ENCODE results near the gene TNFRSF6B. TPM values are rescaled to one million over a fixed set of nuclear protein-coding genes. Genes with fewer than 3 reads are reported as not detected.
"Not testable (repeated sequence)": the region's sequence is repeated elsewhere in the genome, so short reads cannot be mapped to it uniquely, and the experiment has no call there.

Gene TNFRSF6B
- total RNA-seq, 2 donors from 2014 or later, result not detected

GRCh38 chr20:63657937-63658748 lies 38.3 kb upstream of the TNFRSF6B start, which contains the start of gene RTEL1:
Gene RTEL1 (plus strand): TSS chr20:63658312. CDS start chr20:63659403, 1,091 bp downstream.
- DNase-seq (ENCODE audit: low spot score) (peak; percentile 94), ATAC-seq (peak; percentile 93 to 96)
- Mint-ChIP-seq H3K4me3 (peak within 1 kb of the TSS; percentile 96), H3K27me3 (peaks cover 0 to 2% of the 10 kb centered on the region in 2 donors), H3K36me3 (no peaks in the 10 kb centered on the region), H3K9me3 (no peaks in the 10 kb centered on the region), H3K4me1 (ENCODE audit: low read depth in 2 of 2) (peaks cover 23 to 24% of the 10 kb centered on the region in 2 donors), H3K27ac (peak within 1 kb of the TSS; percentile 94 to 97)

GRCh38 chr20:63658749-63659187 lies 37.7 kb upstream of the TNFRSF6B start:
- Mint-ChIP-seq H3K27me3 (peaks cover 0 to 2% of the 10 kb centered on the region in 2 donors), H3K4me3 (peak overlapping the region; percentile 96), H3K9me3 (no peaks in the 10 kb centered on the region), H3K4me1 (ENCODE audit: low read depth in 2 of 2) (peaks cover 21 to 23% of the 10 kb centered on the region in 2 donors), H3K36me3 (no peaks in the 10 kb centered on the region), H3K27ac (peak overlapping the region; percentile 94 to 97)
- DNase-seq (ENCODE audit: low spot score) (no peak), ATAC-seq (peak in 1 of 2 donors; percentile 31)

DNA sequence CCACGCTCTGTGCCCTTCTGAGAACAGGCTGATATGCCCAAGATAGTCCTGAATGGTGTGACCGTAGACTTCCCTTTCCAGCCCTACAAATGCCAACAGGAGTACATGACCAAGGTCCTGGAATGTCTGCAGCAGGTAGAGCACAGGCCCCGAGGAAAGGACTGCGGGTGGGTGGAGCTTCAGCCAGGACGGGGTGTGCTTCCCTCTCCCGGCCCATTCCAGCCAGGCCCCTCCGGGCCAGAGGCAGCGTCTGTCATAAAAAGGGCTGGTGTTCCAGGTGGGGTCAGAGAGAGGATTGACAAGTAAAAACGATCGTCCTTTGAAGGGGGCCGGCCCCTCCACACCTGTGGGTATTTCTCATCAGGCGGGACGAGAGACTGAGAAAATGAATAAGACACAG lies 37.1 kb upstream of the TNFRSF6B start:
- peak overlapping the region in 1 of 2 donors; percentile 97 for H3K27ac Mint-ChIP-seq
- no peak for DNase-seq (ENCODE audit: low spot score)
- peaks cover 17 to 19% of the 10 kb centered on the region in 2 donors for H3K4me1 Mint-ChIP-seq (ENCODE audit: low read depth in 2 of 2)
- no peak for ATAC-seq
- peaks cover 0 to 2% of the 10 kb centered on the region in 2 donors for H3K27me3 Mint-ChIP-seq
- H3K4me3 Mint-ChIP-seq, result peak overlapping the region; percentile 96
- H3K9me3 Mint-ChIP-seq, result no peaks in the 10 kb centered on the region
- no peaks in the 10 kb centered on the region for H3K36me3 Mint-ChIP-seq

- not testable (repeated sequence) for H3K36me3 Mint-ChIP-seq; DNase-seq (ENCODE audit: low spot score); H3K27me3 Mint-ChIP-seq; ATAC-seq; H3K9me3 Mint-ChIP-seq; H3K27ac Mint-ChIP-seq
- peaks cover 15 to 20% of the 10 kb centered on the region in 2 donors for H3K4me1 Mint-ChIP-seq (ENCODE audit: low read depth in 2 of 2)
- peak overlapping the region; percentile 12 for H3K4me3 Mint-ChIP-seq
Observed at GRCh38 chr20:63660174-63660573, 36.3 kb upstream of the TNFRSF6B start.

GRCh38 chr20:63660622-63661021 lies 35.8 kb upstream of the TNFRSF6B start:
- DNase-seq (ENCODE audit: low spot score) (no peak), ATAC-seq (no peak)
- H3K27ac Mint-ChIP-seq, result no peak overlapping the region
- no peaks in the 10 kb centered on the region for H3K27me3 Mint-ChIP-seq
- H3K4me3 Mint-ChIP-seq, result no peak overlapping the region
- H3K36me3 Mint-ChIP-seq, result no peaks in the 10 kb centered on the region
- peaks cover 15 to 20% of the 10 kb centered on the region in 2 donors for H3K4me1 Mint-ChIP-seq (ENCODE audit: low read depth in 2 of 2)
- H3K9me3 Mint-ChIP-seq, result no peaks in the 10 kb centered on the region

DNA sequence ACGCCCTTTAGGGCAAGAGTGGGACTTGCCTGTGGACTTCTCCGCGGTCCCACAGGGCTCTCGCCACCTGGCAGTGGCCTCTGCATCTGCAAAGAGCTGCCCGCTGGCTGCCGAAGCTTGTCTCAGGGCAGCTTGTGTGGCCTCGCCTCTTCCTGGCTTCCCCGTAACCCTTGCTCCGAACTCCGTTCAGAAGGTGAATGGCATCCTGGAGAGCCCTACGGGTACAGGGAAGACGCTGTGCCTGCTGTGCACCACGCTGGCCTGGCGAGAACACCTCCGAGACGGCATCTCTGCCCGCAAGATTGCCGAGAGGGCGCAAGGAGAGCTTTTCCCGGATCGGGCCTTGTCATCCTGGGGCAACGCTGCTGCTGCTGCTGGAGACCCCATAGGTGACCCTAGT lies 35.3 kb upstream of the TNFRSF6B start:
- no peaks in the 10 kb centered on the region for H3K36me3 Mint-ChIP-seq
- no peaks in the 10 kb centered on the region for H3K9me3 Mint-ChIP-seq
- no peak overlapping the region for H3K4me3 Mint-ChIP-seq
- H3K27ac Mint-ChIP-seq, result no peak overlapping the region
- peaks cover 15 to 20% of the 10 kb centered on the region in 2 donors for H3K4me1 Mint-ChIP-seq (ENCODE audit: low read depth in 2 of 2)
- no peak for DNase-seq (ENCODE audit: low spot score)
- no peaks in the 10 kb centered on the region for H3K27me3 Mint-ChIP-seq
- no peak for ATAC-seq

GRCh38 chr20:63661959-63662812 lies 34.3 kb upstream of the TNFRSF6B start:
- H3K36me3 Mint-ChIP-seq, result no peaks in the 10 kb centered on the region
- H3K27me3 Mint-ChIP-seq, result no peaks in the 10 kb centered on the region
- DNase-seq (ENCODE audit: low spot score) (no peak), ATAC-seq (no peak)
- H3K9me3 Mint-ChIP-seq, result no peaks in the 10 kb centered on the region
- peaks cover 15 to 20% of the 10 kb centered on the region in 2 donors for H3K4me1 Mint-ChIP-seq (ENCODE audit: low read depth in 2 of 2)
- H3K4me3 Mint-ChIP-seq, result no peak overlapping the region
- no peak overlapping the region for H3K27ac Mint-ChIP-seq

- ATAC-seq, result no peak
- Mint-ChIP-seq H3K4me1 (ENCODE audit: low read depth in 2 of 2) (peaks cover 15 to 19% of the 10 kb centered on the region in 2 donors), H3K27ac (no peak overlapping the region), H3K36me3 (no peaks in the 10 kb centered on the region), H3K4me3 (no peak overlapping the region), H3K9me3 (no peaks in the 10 kb centered on the region), H3K27me3 (no peaks in the 10 kb centered on the region)
- no peak for DNase-seq (ENCODE audit: low spot score)
Observed at GRCh38 chr20:63662813-63663189, 33.7 kb upstream of the TNFRSF6B start.

GRCh38 chr20:63663332-63664066 lies 33.0 kb upstream of the TNFRSF6B start:
- no peaks in the 10 kb centered on the region for H3K27me3 Mint-ChIP-seq
- peaks cover 6% of the 10 kb centered on the region for H3K36me3 Mint-ChIP-seq
- H3K27ac Mint-ChIP-seq, result no peak overlapping the region
- no peaks in the 10 kb centered on the region for H3K9me3 Mint-ChIP-seq
- H3K4me1 Mint-ChIP-seq (ENCODE audit: low read depth in 2 of 2), result peaks cover 12 to 14% of the 10 kb centered on the region in 2 donors
- ATAC-seq (no peak), DNase-seq (ENCODE audit: low spot score) (no peak)
- no peak overlapping the region for H3K4me3 Mint-ChIP-seq

DNA sequence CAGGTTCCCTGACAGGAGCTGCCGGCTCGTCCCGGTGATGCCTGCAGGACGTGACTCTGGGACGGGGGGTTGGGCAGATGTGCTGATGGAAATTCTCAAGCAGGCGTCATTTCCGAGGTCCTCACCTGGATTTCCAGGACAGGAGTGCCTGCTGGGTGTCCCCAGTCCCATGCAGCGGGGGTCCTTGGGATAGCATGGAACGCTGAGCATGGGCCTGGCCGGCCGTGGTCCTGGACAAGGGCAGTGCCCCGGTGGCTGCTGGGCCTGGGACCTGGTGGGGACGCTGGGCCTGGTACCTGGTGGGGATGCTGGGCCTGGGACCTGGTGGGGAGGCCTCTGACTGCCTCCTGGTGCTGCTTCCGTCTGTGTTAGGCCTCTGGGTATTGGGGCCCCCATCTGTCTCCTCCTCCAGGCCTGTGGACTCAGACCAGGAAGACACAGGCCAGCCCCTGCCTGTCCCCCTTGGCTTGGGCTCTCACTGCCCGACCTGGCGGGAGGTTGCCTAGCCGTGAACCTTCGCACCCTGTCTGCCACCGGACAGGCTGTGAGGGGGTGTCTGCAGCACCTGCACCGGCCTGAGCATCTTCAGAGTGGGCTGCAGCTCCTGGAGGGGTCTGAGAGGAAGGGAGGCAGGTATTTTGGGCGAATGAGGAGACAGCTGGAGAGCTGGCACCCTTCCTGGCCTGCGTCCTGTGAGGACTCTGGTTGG lies 32.2 kb upstream of the TNFRSF6B start:
- Mint-ChIP-seq H3K4me1 (ENCODE audit: low read depth in 2 of 2) (peaks cover 7 to 8% of the 10 kb centered on the region in 2 donors), H3K27me3 (no peaks in the 10 kb centered on the region), H3K4me3 (no peak overlapping the region), H3K27ac (no peak overlapping the region), H3K9me3 (no peaks in the 10 kb centered on the region), H3K36me3 (peaks cover 7% of the 10 kb centered on the region)
- peak in 1 of 2 donors; percentile 17 for ATAC-seq
- no peak for DNase-seq (ENCODE audit: low spot score)

DNA sequence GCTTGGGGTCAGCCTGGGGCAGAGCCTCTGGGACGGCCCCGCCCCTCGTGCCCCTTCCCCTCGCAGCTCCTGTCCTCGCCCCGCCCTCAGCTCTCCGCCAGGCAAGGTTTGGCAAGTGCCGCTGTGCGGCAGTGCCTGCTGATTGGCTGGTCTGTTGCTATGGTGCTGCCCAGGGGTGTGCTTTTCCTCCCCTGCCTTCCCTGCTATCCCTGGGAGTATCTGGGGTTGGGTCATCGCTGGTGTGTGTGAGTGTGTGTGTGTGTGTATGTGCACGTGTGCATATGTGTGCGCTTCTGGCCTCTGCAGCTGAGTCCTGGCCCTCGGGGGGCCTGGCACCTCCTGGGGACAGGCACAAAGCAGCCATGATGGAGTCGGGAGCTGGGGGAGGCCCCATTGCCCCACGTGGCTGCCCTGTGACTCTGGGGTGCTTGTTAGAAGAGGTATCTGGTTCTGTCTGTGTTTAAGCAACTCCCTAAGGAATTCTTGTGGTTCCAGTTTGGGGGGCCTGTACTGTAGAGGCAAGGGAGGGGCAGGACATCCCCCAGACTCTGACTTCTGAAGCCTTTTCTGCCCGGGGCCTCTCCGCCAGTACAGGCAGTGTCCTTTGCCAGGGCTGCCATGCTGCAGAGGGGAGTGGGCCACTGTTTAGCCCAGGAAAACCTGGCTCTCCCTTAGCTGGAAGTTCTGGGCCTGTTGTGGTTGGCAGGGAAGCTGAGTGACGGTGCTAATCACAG lies 31.4 kb upstream of the TNFRSF6B start:
- DNase-seq (ENCODE audit: low spot score), result no peak
- no peaks in the 10 kb centered on the region for H3K27me3 Mint-ChIP-seq
- H3K9me3 Mint-ChIP-seq, result no peaks in the 10 kb centered on the region
- peak; percentile 8 to 13 for ATAC-seq
- H3K36me3 Mint-ChIP-seq, result peaks cover 7% of the 10 kb centered on the region
- H3K4me1 Mint-ChIP-seq (ENCODE audit: low read depth in 2 of 2), result peaks cover 0 to 3% of the 10 kb centered on the region in 2 donors
- H3K27ac Mint-ChIP-seq, result no peak overlapping the region
- no peak overlapping the region for H3K4me3 Mint-ChIP-seq

GRCh38 chr20:63665708-63666107 lies 30.7 kb upstream of the TNFRSF6B start:
- H3K36me3 Mint-ChIP-seq, result peaks cover 7% of the 10 kb centered on the region

More at GRCh38 chr20:63665708-63666107, 30.7 kb upstream of the TNFRSF6B start:
- Mint-ChIP-seq H3K27me3 (no peaks in the 10 kb centered on the region), H3K27ac (no peak overlapping the region), H3K4me1 (ENCODE audit: low read depth in 2 of 2) (peaks cover 0 to 3% of the 10 kb centered on the region in 2 donors), H3K4me3 (no peak overlapping the region), H3K9me3 (no peaks in the 10 kb centered on the region)
- ATAC-seq, result no peak
- DNase-seq (ENCODE audit: low spot score), result no peak

Measured in natural killer cell treated with Interleukin-12 subunit alpha and Interleukin-12 subunit beta and Interleukin-15 and Interleukin-18, amount 100 ng/mL, for 72 hours (primary cell).